Caki2 (cell line): ENCODE results near the gene TAS2R60. TPM values are rescaled to one million over a fixed set of nuclear protein-coding genes. Genes with fewer than 3 reads are reported as not detected.
"Not testable (repeated sequence)": the region's sequence is repeated elsewhere in the genome, so short reads cannot be mapped to it uniquely, and the experiment has no call there.

Experiments used
- DNase-seq: peaks from one replicate; pipeline ENCODE4 v3.0.0-alpha.2; 2015; ENCODE audit warnings: low read depth
- in situ Hi-C: cut with HindIII; loops from 2 replicates; pipeline ENCODE4 v1.10.0; 2016; ENCODE audit warnings: low sequenced_read_pairs, low pct_unique_long_range_greater_than_20kb, mixed read lengths
- total RNA-seq: library from RNA; depleted of rRNA; stranded (reverse); fragments of >200 nt; shearing (Covaris generic); gene quantifications from 2 replicates; pipeline ENCODE4 v1.2.3, GENCODE V29; 2014; ENCODE audit warnings: low replicate concordance; rRNA removed

Gene TAS2R60
- total RNA-seq = not detected in 2 replicates

DNA sequence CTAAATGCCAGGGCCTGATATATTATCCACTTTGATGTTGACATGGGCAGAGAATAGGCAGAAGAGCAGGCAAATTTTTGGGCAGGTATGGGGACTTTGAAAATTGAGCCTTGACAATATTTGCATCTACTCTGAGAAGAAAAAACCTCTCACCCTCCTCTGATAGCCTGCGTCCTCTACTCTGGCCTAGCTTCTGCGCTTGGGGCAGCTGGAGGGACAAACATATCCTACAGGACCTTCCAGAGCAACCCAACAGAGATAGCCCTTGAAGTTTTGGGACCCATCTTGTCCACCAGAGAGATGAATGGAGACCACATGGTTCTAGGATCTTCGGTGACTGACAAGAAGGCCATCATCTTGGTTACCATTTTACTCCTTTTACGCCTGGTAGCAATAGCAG is at the start of gene TAS2R60:
TAS2R60 (plus strand) TSS at position 301 of the 400 bp plus-strand sequence; CDS start at position 301, 0 bp downstream.
- in situ Hi-C loops = no loop called here
- no peak for DNase-seq

DNA sequence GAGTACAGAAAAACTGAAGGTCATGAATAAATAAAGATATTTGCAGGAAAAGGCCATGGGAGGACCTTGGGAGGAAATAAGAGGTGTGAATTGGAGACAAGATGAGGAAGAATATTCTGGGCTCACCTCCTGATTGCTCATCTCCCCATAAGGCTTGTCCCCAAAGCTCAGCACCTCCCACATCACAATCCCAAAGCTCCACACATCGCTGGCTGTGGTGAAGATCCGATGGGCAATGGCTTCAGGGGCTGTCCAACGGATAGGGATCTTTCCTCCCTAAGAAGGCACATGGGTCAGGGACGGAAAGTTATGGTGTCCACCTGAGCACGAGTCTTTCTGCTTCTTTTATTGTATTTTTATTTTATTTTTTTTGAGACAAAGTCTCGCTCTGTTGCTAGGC is 49.2 kb upstream of the TAS2R60 start:
- in situ Hi-C loops = no loop called here

DNA sequence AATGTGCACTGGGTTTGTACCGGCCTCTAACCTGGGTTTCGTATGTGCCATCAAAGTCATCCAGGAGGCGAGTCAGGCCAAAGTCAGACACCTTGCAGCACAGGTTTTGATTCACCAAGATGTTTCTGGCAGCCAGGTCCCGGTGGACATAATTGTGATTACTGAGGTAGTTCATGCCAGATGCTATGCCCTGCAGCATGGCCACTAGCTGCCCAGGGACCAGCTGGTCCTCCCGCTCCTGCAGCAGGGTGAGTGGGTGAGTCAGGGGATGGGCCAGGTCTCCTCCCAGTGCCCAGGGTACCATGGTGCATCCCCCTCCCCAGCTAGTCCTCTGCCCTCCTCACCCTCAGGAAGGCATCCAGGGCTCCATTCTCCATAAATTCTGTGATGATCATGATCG is 48.5 kb upstream of the TAS2R60 start:
- in situ Hi-C loops = no loop called here

More for the DNA sequence above, 49.2 kb upstream of the TAS2R60 start:
- no peak for DNase-seq

DNA sequence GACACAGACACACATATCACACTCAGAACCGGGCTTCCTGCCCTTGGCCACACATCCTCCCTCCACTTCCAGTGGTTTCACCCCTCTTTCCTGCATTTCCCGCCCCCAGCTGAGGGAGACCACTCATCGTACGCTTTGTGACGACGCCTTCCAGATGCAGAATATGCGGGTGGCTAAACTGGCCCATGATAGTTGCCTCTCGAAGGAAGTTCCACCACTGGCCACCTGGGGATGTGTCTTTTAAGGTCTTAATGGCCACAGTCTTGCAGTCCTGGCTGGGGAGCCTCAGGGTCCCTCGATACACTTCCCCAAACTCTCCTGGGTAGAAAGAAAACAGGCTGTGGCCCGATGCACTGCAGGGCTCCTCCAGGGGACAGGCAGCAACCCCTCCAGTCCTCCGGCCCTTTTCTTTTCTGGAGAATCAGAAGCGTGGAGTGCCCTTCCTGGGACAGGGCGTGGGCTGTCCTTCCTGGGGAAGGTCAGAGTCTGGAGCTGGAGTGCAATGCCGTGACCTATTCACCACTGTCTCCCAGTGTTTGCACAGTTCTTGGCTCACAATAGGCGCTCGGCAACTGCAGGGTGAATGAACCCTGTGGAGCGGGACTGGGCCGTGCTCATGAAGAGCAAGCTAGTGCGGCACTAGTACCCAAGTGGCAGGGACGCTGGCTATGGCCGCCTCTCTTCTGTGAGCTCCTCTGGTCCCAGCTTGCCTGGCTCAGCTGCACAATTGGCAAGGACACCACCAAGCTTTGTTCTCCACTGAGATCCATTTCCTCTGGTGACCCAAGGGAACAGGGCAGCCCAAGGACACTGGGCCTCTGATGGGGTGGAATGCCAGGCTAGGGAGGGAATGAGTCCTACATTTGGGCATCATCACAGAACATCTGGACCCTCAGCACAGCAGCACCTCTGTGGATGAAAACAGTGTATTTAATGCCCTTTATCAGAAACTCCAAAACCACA is 47.8 kb upstream of the TAS2R60 start:
- in situ Hi-C loops = no loop called here
- no peak for DNase-seq

More for the DNA sequence above, 48.5 kb upstream of the TAS2R60 start:
- no peak for DNase-seq

DNA sequence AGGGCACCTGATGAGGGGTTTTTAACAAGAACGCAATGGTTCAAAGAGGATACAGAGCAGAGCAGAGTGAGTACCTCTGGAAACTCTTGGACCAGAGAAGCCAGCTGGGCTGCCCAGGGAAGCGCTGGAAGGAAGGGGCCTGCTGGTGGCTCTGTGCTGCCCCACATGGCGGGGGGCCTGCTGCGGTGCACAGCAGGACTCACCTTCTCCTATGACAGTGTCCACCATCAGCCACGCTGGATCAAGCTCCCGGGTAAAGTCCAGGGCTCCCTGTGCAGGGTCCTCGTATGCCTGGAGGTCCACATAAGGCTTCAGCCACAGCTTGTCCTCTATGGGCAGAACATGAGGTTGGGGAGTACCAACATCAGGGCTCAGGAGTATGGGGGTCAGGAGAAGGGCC is 47.1 kb upstream of the TAS2R60 start:
- no peak for DNase-seq
- in situ Hi-C loops = no loop called here

- in situ Hi-C loops = no loop called here
- no peak for DNase-seq
Observed at GRCh38 chr7:143396625-143397556, 46.4 kb upstream of the TAS2R60 start.

DNA sequence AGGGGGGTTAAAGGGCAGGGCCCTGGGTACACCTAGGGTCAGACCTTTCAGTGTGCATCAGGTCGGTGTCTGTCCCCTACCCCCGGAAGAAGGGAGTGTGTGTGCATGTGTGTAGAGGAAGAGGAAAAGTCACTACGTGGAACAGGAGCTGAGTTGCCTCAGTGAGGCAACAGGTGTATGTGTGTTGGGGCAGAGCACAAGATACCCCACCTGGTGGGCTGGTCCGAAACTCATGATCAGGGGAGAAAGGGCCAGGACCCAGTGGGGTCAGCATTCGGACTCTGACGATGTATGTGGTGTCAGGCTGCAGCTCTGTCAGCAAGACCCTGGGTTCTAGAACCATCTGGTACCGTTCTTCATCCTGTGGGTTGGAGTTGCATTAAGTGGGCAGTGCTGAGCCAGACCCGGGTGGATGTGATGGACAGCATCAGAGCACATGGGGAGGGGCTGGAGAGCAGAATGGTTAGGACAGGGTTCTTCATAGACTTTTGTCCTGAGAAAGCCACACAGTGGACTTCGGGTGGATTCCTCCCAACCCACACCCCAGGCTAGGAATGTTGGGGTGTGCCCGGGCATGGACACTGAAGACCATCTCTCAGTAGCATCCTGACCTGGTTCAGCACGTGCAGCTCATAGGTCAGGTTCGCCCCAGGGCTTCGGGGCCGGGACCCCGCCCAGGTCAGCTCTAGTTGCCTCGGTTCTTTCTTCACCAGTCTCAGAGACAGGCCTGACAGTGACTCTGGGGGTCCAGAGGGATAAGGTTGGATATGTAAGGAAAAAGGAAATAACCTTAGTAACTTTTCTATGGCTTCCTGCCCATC is 45.3 kb upstream of the TAS2R60 start:
- in situ Hi-C loops = no loop called here
- no peak for DNase-seq

- in situ Hi-C loops = no loop called here
- DNase-seq = no peak
Observed at GRCh38 chr7:143398616-143399015, 44.6 kb upstream of the TAS2R60 start.

DNA sequence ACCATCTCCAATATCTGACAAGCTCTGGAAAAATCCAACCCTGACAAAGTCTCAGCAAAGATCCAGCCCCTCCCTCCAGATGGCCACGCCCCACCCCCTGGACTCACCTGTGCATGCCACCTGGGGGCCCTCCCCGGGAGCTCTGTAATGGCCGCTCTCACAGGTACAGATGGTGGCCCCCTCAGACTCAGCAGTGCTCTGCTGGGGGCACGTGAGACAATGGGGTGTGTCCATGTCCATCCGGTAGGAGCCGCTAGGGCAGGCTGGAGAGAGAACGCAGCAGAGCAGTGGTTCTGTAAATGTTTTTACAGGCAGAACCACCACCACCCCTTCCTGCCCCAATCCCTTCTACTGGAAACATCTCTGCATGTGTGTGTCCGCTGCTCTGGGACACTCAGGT is 44.1 kb upstream of the TAS2R60 start:
- no peak for DNase-seq
- in situ Hi-C loops = no loop called here

DNA sequence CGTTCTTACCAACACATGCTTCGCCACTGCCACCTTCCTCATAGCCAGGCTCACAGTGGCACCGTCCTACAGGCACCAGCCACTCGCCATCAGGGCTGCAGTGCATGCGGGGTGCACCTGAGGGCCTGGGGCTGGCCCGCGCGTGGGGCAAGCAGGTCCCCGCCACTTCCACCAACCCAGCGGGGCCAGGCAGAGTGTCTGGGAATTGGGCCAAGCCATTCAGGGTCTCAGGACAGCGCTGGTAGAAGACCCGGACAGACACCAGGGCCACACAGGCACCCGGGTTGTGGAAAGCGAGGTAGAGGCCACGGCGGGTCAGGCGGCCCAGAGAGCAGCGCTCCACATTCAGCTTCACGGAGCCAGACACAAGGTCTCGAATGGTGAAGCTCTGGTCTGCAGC is 43.6 kb upstream of the TAS2R60 start:
- in situ Hi-C loops = no loop called here

DNA sequence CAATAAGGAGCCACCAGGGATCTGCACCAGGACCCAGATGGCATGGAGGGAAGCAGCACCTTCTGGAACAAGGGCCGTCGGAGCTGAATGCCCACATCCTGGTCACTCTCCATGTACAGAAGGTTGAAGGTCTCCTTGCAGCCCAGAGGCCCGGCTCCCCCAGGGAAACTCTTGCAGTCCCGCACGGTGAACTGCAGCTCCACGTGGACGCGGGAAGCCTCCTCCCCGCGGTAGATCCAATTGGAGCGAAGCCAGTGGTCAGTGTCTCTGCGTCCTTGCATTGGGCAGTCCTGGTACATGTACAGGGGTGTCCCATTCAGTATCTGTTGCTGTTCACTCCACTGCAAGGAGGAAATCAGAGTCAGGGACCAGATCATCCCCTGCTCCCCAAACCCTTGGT is 42.0 kb upstream of the TAS2R60 start:
- in situ Hi-C loops = no loop called here
- no peak for DNase-seq

More for the DNA sequence above, 43.6 kb upstream of the TAS2R60 start:
- no peak for DNase-seq

GRCh38 chr7:143402233-143402632 is 41.0 kb upstream of the TAS2R60 start:
- in situ Hi-C loops, DNase-seq: not testable (repeated sequence)

DNA sequence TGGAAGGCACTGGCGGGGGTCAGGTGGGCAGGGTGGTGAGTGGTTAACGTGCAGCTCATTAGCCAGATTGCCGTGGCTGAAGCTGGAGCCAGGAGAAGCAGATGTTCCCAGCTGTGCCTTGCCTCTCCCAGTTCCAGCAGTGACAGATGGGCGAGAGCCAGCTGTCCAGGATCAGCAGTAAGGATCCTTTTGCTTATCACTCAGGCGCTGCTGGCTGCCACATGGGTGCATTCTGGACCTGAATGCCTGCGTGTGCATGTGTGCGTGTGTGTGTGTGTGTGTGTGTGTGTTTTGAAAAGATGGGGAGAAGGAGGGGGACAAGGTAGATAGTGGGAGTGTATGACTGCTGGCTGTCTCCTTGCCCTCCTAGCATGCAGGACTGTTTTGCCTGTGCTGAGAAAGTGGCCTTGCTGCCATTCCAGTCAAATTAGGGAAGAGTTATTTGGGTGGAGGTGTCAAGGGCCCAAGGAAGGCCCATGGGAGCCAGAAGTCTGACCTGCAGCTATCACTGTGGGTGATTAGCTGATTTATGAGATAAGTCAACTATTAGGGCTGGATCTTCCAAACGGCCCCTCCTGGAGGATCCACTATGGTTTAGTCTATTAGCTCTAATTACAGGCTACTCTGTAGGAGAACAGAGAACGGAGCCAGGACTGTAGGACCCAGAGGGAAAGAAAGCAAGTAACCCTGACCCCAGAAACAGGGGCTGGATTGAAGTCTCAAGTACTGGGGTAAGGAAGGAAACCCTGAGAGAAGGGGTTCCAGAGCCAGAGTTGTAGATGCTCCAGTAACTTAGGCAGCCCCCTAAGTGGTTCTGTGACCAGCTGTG is 37.9 kb upstream of the TAS2R60 start:
- no peak for DNase-seq
- in situ Hi-C loops = no loop called here

- in situ Hi-C loops = no loop called here
Observed at GRCh38 chr7:143406002-143406357, 37.3 kb upstream of the TAS2R60 start.

DNA sequence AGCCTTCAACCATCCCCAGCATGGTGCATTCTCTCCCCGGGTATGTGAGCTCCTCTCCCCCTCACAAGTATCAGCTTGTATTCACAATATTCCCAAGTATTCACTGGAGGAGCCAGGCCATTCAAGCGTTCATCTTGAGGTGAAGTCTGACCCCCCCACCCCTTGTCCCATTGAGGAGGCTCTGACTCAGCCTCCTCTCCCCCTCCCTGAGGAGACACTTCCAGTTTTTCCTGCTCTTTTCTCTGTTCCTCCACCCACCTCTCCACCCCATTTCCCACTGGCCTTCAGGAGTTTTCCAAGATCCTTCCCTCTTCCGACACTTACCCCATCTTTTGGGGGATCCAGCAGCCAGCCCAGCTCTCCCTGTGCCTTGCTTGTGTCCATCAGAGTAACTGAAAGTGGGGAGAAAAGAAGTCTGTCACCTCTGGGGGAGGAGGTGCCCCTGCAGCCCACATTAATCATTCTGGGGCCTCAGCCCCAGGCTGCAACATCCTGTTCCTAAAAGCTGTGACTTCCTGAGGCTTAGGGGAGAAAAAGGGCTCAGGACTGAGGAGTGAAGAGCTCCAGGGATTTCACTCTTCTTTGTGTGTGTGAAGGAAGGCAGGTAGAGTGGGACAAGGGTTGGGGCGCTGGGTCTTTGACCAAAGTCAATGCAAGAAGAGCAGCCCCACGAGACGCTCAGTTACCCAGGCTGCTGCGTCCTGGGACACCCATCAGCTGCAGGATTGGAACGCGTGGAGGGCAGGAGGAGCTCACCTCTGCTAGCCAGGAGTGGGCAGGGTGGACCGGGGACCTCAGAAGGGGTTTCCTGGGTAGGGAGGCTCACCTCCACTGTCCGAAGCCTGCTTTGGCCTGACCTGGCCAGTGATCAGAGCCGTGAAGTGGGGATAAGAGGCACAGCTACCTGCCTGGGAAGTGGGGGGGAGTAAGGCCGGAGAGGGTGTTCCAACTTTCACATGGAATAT is 35.7 kb upstream of the TAS2R60 start:
- in situ Hi-C loops = no loop called here
- DNase-seq = no peak

More at GRCh38 chr7:143406002-143406357, 37.3 kb upstream of the TAS2R60 start:
- DNase-seq = no peak

- DNase-seq = no peak
- in situ Hi-C loops = no loop called here
Observed at GRCh38 chr7:143408252-143408685, 35.0 kb upstream of the TAS2R60 start.
